Measurements from ENCODE around the gene MFSD12. TPM values are rescaled to one million over a fixed set of nuclear protein-coding genes. Genes with fewer than 3 reads are reported as not detected.

The MFSD12 gene
- total and polyA plus RNA-seq, 4 donors: 9.4 to 43.6 (median 24.6) TPM

DNA sequence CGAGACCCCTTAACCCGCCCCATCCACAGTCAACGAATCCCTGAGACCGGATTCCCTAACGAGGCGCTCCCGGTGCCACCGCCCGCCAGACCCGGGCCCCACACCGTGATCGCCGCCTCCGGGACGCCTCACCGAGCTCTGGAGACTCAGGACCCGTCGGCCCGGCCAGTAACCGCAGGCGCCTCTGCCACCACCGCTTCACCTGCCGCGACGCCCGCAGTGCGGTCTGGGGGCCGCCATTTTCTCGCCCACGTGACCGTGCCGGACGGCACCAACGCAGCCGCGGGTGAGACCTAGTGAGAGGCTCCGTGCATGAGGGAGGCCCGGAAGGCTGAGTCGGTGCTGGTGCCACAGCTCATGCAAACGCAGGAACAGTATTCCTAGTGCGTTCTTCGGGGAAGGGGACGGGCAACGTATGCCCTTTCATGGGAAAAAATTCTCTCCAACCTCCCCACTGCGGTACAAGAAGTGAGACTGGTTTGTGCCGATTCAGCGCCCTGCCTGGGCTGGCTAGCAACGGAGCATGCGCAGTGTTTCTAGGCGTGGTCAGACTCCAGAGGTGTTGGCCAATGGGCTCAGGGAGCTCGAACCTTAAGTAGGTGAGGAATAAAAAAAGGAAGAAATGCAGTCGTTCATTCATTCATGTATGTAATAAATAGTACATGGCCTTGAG, 56.8 kb downstream of the MFSD12 start, which contains the start of gene DOHH:
Gene DOHH (minus strand): TSS at position 246 of the 673 bp plus-strand sequence. CDS start 3,860 bp downstream, outside the sequence.
- under 1% methylated on average over 52 of the region's 52 CpGs for WGBS

More for the DNA sequence above, 56.8 kb downstream of the MFSD12 start, which contains the start of gene DOHH:
- Histone ChIP-seq H3K27me3 (ENCODE audit: control insufficient read depth in 4 of 4, insufficient read depth in 4 of 4, low read length in 3 of 4) (no peaks in the 10 kb centered on the region), H3K4me3 (ENCODE audit: low read depth in 1 of 3, low read length in 3 of 3) (peak within 1 kb of the TSS; percentile 77 to 98 (median 94)), H3K27ac (ENCODE audit: low read depth in 1 of 2, low read length in 2 of 2) (peak within 1 kb of the TSS; percentile 93 to 96), H3K9me3 (ENCODE audit: control insufficient read depth in 4 of 4, low read length in 3 of 4) (no peaks in the 10 kb centered on the region), H3K36me3 (ENCODE audit: control insufficient read depth in 4 of 4, insufficient read depth in 3 of 4, low read depth in 1 of 4, low read length in 3 of 4) (peaks cover 0 to 9% (median 3%) of the 10 kb centered on the region in 4 donors), H3K9ac (ENCODE audit: low read depth in 1 of 2, low read length in 2 of 2) (peak within 1 kb of the TSS; percentile 79 to 98), H3K4me1 (ENCODE audit: control insufficient read depth in 4 of 4, insufficient read depth in 4 of 4, low read length in 3 of 4) (peaks cover 5 to 22% (median 16%) of the 10 kb centered on the region in 4 donors)
- TF ChIP-seq EGR1 (IDR thresholded peaks at IDR 0.05; ENCODE audit: low read depth in 2 of 2) (peak; percentile 64 to 65), FOXA2 (IDR thresholded peaks at IDR 0.05) (no peak), HNF4G (IDR thresholded peaks at IDR 0.05) (no peak), HNF4A (conservative IDR thresholded peaks at IDR 0.05) (no peak), YY1 (IDR thresholded peaks at IDR 0.05) (peak; percentile 99), GABPA (IDR thresholded peaks at IDR 0.05 in 1 of 2, conservative IDR thresholded peaks at IDR 0.05 in 1 of 2) (peak in 1 of 2 donors; percentile 21), RXRA (IDR thresholded peaks at IDR 0.05) (peak in 1 of 2 donors; percentile 32), TAF1 (conservative IDR thresholded peaks at IDR 0.05) (peak; percentile 63), SP1 (IDR thresholded peaks at IDR 0.05) (peak; percentile 67), RAD21 (IDR thresholded peaks at IDR 0.05) (no peak), FOXA1 (IDR thresholded peaks at IDR 0.05) (no peak), JUND (IDR thresholded peaks at IDR 0.05) (no peak), NR2F2 (IDR thresholded peaks at IDR 0.05) (no peak)
- TF ChIP-seq, protein P1, sequence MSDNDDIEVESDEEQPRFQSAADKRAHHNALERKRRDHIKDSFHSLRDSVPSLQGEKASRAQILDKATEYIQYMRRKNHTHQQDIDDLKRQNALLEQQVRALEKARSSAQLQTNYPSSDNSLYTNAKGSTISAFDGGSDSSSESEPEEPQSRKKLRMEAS (IDR thresholded peaks at IDR 0.05): no peak
- TF ChIP-seq, protein P2, sequence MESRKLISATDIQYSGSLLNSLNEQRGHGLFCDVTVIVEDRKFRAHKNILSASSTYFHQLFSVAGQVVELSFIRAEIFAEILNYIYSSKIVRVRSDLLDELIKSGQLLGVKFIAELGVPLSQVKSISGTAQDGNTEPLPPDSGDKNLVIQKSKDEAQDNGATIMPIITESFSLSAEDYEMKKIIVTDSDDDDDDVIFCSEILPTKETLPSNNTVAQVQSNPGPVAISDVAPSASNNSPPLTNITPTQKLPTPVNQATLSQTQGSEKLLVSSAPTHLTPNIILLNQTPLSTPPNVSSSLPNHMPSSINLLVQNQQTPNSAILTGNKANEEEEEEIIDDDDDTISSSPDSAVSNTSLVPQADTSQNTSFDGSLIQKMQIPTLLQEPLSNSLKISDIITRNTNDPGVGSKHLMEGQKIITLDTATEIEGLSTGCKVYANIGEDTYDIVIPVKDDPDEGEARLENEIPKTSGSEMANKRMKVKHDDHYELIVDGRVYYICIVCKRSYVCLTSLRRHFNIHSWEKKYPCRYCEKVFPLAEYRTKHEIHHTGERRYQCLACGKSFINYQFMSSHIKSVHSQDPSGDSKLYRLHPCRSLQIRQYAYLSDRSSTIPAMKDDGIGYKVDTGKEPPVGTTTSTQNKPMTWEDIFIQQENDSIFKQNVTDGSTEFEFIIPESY (IDR thresholded peaks at IDR 0.05): no peak
- TF ChIP-seq, protein P3, sequence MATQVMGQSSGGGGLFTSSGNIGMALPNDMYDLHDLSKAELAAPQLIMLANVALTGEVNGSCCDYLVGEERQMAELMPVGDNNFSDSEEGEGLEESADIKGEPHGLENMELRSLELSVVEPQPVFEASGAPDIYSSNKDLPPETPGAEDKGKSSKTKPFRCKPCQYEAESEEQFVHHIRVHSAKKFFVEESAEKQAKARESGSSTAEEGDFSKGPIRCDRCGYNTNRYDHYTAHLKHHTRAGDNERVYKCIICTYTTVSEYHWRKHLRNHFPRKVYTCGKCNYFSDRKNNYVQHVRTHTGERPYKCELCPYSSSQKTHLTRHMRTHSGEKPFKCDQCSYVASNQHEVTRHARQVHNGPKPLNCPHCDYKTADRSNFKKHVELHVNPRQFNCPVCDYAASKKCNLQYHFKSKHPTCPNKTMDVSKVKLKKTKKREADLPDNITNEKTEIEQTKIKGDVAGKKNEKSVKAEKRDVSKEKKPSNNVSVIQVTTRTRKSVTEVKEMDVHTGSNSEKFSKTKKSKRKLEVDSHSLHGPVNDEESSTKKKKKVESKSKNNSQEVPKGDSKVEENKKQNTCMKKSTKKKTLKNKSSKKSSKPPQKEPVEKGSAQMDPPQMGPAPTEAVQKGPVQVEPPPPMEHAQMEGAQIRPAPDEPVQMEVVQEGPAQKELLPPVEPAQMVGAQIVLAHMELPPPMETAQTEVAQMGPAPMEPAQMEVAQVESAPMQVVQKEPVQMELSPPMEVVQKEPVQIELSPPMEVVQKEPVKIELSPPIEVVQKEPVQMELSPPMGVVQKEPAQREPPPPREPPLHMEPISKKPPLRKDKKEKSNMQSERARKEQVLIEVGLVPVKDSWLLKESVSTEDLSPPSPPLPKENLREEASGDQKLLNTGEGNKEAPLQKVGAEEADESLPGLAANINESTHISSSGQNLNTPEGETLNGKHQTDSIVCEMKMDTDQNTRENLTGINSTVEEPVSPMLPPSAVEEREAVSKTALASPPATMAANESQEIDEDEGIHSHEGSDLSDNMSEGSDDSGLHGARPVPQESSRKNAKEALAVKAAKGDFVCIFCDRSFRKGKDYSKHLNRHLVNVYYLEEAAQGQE (IDR thresholded peaks at IDR 0.05): no peak
- TF ChIP-seq, protein P4, sequence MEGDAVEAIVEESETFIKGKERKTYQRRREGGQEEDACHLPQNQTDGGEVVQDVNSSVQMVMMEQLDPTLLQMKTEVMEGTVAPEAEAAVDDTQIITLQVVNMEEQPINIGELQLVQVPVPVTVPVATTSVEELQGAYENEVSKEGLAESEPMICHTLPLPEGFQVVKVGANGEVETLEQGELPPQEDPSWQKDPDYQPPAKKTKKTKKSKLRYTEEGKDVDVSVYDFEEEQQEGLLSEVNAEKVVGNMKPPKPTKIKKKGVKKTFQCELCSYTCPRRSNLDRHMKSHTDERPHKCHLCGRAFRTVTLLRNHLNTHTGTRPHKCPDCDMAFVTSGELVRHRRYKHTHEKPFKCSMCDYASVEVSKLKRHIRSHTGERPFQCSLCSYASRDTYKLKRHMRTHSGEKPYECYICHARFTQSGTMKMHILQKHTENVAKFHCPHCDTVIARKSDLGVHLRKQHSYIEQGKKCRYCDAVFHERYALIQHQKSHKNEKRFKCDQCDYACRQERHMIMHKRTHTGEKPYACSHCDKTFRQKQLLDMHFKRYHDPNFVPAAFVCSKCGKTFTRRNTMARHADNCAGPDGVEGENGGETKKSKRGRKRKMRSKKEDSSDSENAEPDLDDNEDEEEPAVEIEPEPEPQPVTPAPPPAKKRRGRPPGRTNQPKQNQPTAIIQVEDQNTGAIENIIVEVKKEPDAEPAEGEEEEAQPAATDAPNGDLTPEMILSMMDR (IDR thresholded peaks at IDR 0.05; ENCODE audit: low read depth, low read length, missing input control): no peak
- TF ChIP-seq, protein P5, sequence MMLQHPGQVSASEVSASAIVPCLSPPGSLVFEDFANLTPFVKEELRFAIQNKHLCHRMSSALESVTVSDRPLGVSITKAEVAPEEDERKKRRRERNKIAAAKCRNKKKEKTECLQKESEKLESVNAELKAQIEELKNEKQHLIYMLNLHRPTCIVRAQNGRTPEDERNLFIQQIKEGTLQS (IDR thresholded peaks at IDR 0.05): no peak
- peak; percentile 95 for DNase-seq (ENCODE audit: low spot score)

Data from liver (tissue), 9 donors.